Suprapubic skin (tissue), 4 donors: ENCODE data around the gene NT5DC3. TPM values are rescaled to one million over a fixed set of nuclear protein-coding genes. Genes with fewer than 3 reads are reported as not detected.

ENCODE experiments used
- DNase-seq, 2 donors: peaks; one replicate each; pipeline ENCODE4 v3.0.0-alpha.2; 2019; ENCODE audit warnings: low spot score in 2 of 2
- H3K27ac ChIP-seq: fragments of 200-600 bp; sonication (generic); one replicate; pipeline ENCODE4 v1.5.1; 2019
- H3K27me3 ChIP-seq: fragments of 200-600 bp; sonication (generic); one replicate; pipeline ENCODE4 v1.5.1; 2019
- H3K36me3 ChIP-seq: fragments of 200-600 bp; sonication (generic); one replicate; pipeline ENCODE4 v1.5.1; 2019
- H3K4me1 ChIP-seq: fragments of 200-600 bp; sonication (generic); one replicate; pipeline ENCODE4 v1.5.1; 2019
- H3K4me3 ChIP-seq: fragments of 200-600 bp; sonication (generic); one replicate; pipeline ENCODE4 v1.5.1; 2019; ENCODE audit warnings: mild to moderate bottlenecking
- H3K9me3 ChIP-seq: fragments of 200-600 bp; sonication (generic); one replicate; pipeline ENCODE4 v1.5.1; 2019
- EP300 ChIP-seq: sonication (generic); formaldehyde crosslinking; IDR thresholded peaks from one replicate; pipeline ENCODE4 v1.6.1; 2017; ENCODE audit warnings: antibody characterized with exemption
- POLR2A ChIP-seq, 2 donors: fragments of 450-650 bp; IDR thresholded peaks; one replicate each; pipeline ENCODE4 v1.6.1; 2017; ENCODE audit warnings: antibody characterized with exemption in 2 of 2, mild to moderate bottlenecking in 2 of 2, moderate library complexity in 2 of 2
- POLR2AphosphoS5 ChIP-seq, 3 donors: sonication (generic); formaldehyde crosslinking; IDR thresholded peaks; one replicate each; pipeline ENCODE4 v1.6.1; 2017; ENCODE audit warnings: antibody characterized with exemption in 3 of 3
- WGBS: methylation state at CpG from one replicate; pipeline ENCODE4 v1.1.5; 2018; 5-methylcytosine and 5-hydroxymethylcytosine counted together
- total RNA-seq, 4 donors: library from RNA; depleted of rRNA; stranded (reverse); fragments of >200 nt; gene quantifications; one replicate each; pipeline ENCODE4 v1.1.0, GENCODE V29; 2016
- TF ChIP-seq, protein P1 (sequence below), 2 donors: fragments of 200-600 bp in 1 of 2; fragments of 450-650 bp in 1 of 2; sonication (generic) in 1 of 2; IDR thresholded peaks; one replicate each; pipeline ENCODE4 v1.5.1; 2016 to 2019; ENCODE audit warnings: antibody characterized with exemption in 2 of 2, mild to moderate bottlenecking in 1 of 2, moderate library complexity in 1 of 2

Gene NT5DC3
- total RNA-seq, 4 donors from 2014 or later: 4.2 to 6.5 (median 5.0) TPM

DNA sequence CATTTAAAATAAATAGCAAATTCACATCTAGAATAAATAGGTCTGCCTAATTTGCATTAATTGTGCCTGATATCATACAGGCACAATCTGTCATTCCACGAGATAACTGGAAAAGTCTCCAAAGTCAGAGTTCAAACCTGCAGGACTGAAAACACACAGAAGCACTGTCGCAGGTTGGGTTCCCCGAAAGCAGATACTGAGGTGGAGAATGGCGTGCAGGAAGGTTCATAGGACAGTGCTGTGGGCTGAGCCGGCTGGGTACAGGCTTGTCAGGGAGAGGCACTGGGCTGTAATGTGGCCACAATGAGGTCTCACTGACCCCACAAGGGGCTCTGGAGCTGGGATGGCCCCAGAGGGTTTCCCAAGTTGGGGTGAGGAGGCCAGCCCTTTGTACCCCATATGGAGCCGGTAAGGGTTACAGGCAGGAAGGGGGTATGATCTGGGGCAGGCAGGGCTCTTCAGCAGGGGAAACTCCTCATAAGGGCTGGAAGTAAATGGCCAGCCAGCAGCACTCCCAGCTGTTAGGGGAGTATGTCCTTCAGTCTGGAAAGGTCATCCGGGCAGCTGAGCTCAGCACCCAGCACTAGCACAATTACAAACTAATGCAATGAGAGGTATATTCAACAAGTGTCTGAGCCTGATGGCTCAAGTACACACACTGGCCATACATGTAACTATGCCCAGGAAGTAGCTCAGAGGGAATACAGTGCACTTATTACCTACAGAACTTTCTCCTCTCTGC is 68.5 kb downstream of the NT5DC3 start:
- no peaks in the 10 kb centered on the region for H3K4me1 ChIP-seq
- no peak for DNase-seq
- no peak overlapping the region for H3K27ac ChIP-seq
- no peaks in the 10 kb centered on the region for H3K9me3 ChIP-seq
- H3K27me3 ChIP-seq: no peaks in the 10 kb centered on the region
- no peak overlapping the region for H3K4me3 ChIP-seq
- WGBS: 89% methylated on average over 6 of the region's 7 CpGs
- TF ChIP-seq POLR2AphosphoS5 (IDR thresholded peaks at IDR 0.05) (no peak), POLR2A (IDR thresholded peaks at IDR 0.05) (no peak), EP300 (no peak)
- TF ChIP-seq, protein P1, sequence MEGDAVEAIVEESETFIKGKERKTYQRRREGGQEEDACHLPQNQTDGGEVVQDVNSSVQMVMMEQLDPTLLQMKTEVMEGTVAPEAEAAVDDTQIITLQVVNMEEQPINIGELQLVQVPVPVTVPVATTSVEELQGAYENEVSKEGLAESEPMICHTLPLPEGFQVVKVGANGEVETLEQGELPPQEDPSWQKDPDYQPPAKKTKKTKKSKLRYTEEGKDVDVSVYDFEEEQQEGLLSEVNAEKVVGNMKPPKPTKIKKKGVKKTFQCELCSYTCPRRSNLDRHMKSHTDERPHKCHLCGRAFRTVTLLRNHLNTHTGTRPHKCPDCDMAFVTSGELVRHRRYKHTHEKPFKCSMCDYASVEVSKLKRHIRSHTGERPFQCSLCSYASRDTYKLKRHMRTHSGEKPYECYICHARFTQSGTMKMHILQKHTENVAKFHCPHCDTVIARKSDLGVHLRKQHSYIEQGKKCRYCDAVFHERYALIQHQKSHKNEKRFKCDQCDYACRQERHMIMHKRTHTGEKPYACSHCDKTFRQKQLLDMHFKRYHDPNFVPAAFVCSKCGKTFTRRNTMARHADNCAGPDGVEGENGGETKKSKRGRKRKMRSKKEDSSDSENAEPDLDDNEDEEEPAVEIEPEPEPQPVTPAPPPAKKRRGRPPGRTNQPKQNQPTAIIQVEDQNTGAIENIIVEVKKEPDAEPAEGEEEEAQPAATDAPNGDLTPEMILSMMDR (IDR thresholded peaks at IDR 0.05): no peak
- H3K36me3 ChIP-seq: peaks cover 10% of the 10 kb centered on the region

DNA sequence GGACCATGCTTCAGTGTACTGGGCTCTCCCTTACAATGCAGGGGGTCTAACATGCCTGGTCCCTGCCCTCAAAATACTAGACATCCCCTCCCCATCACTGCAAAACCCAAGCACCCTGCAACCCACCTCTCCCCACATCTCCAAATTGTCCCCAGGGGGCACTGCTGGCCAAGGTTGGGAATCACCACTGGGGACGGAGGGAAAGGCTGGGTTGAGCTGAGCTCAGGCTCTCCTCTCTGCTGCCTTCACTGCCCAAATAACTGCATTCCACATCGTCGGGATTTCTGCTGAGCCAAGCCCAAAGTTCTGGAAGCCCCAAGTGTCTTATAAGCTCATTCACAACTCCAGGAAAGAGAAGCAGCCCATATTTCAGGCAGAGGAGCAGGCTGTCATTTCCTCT is 69.6 kb downstream of the NT5DC3 start:
- DNase-seq: no peak
- Histone ChIP-seq H3K27ac (no peak overlapping the region), H3K27me3 (no peaks in the 10 kb centered on the region), H3K36me3 (peaks cover 3% of the 10 kb centered on the region), H3K4me3 (no peak overlapping the region), H3K9me3 (no peaks in the 10 kb centered on the region), H3K4me1 (no peaks in the 10 kb centered on the region)
- no peak for TF ChIP-seq EP300
- no peak for TF ChIP-seq POLR2A (IDR thresholded peaks at IDR 0.05)
- TF ChIP-seq, protein P1 (IDR thresholded peaks at IDR 0.05): no peak
- no peak for TF ChIP-seq POLR2AphosphoS5 (IDR thresholded peaks at IDR 0.05)
- 29% methylated on average over 3 of the region's 3 CpGs for WGBS

DNA sequence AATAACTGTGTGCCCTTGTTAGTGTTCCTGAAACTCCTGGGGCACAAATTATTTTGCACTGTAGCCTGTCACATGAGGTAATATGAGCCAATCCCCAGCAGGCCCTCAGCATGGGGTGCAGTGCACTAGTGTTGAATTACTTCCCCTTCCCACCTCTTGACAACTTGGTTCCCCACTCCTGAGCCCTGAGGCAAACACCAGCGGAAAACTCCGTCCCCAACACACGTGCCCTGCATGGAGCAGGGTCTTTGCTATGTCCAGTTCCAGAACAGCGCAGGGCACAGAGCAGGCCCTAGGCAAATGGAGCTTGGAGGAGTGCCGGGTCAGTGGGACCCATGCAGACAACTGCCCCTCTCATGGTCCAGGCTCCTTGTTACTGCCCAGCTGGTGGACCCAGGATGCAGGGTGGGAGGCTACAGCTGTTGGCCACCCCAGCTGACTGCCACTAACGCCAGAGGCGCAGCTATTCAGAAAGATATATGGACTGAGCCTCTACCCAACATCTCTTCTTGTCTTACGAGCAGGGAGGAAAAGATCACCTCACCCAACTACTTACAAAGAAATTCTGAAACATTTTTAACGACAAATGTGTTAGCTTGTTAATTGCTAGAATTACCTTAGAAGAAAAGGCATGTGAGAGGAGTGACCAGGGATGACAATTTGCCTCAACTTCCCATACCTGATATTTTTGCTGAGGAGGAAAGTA is 71.6 kb downstream of the NT5DC3 start:
- Histone ChIP-seq H3K27ac (no peak overlapping the region), H3K4me3 (no peak overlapping the region), H3K27me3 (no peaks in the 10 kb centered on the region), H3K9me3 (no peaks in the 10 kb centered on the region), H3K36me3 (no peaks in the 10 kb centered on the region), H3K4me1 (no peaks in the 10 kb centered on the region)
- 95% methylated on average over 6 of the region's 9 CpGs for WGBS
- DNase-seq: no peak
- TF ChIP-seq POLR2AphosphoS5 (IDR thresholded peaks at IDR 0.05): no peak
- no peak for TF ChIP-seq POLR2A (IDR thresholded peaks at IDR 0.05)
- no peak for TF ChIP-seq EP300
- TF ChIP-seq, protein P1 (IDR thresholded peaks at IDR 0.05): no peak

DNA sequence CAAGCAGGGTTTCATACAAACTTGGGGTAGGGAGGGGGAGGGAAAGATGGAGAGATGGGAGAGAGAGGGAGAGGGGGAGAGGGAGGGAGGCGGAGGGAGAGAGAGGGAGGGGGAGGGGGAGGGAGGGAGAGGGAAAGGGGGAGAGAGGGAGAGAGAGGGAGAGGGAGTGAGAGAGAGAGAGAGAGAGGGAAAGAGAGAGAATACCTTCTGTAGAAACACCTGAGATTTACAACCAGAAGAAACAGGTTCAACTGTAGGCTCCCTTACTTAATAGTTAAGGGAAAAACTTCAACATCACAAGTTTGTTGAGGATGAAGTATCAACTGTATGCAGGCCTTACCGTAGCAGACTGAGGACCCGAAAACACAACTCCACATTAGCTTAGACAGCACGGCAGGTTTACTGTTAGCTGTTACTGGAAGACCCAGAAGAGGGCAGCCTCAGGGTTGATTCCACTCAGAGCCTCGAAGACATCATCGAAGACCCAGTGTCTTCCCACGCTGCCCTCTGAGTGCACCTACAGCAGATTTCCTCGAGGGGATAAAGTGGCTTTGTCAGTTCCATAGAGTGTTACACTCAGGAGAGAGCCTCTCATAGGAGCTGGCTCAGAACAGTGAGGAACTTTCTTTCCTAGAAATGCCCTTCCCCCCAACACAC is 72.4 kb downstream of the NT5DC3 start:
- Histone ChIP-seq H3K4me1 (no peaks in the 10 kb centered on the region), H3K36me3 (no peaks in the 10 kb centered on the region), H3K4me3 (no peak overlapping the region), H3K9me3 (no peaks in the 10 kb centered on the region), H3K27me3 (no peaks in the 10 kb centered on the region), H3K27ac (no peak overlapping the region)
- no peak for DNase-seq
- 83% methylated on average over 7 of the region's 8 CpGs for WGBS
- no peak for TF ChIP-seq EP300
- no peak for TF ChIP-seq POLR2AphosphoS5 (IDR thresholded peaks at IDR 0.05)
- TF ChIP-seq, protein P1 (IDR thresholded peaks at IDR 0.05): no peak
- TF ChIP-seq POLR2A (IDR thresholded peaks at IDR 0.05): no peak

DNA sequence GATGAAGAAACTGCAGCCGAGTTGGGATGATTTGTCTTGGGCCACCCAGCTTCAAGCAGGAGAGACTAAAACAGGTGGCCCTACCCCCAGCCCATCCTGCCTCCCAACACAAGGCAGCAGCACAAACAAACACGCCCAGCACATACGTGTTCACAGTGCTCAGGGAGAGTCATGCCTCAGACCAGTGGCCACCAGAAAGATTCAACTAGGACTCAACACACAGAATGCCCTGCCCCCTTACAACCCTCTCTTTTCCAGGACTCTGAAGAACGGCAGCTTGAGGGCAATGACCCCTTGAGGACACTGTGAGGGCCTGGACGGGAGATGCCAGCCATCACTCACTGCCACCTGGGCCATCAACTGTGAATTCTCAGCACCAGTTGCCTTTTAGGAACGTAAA is 75.0 kb downstream of the NT5DC3 start:
- 96% methylated on average over 4 of the region's 6 CpGs for WGBS
- Histone ChIP-seq H3K36me3 (no peaks in the 10 kb centered on the region), H3K4me3 (no peak overlapping the region), H3K9me3 (no peaks in the 10 kb centered on the region), H3K27me3 (no peaks in the 10 kb centered on the region), H3K27ac (no peak overlapping the region), H3K4me1 (no peaks in the 10 kb centered on the region)
- TF ChIP-seq POLR2A (IDR thresholded peaks at IDR 0.05) (no peak), EP300 (no peak), POLR2AphosphoS5 (IDR thresholded peaks at IDR 0.05) (no peak)
- TF ChIP-seq, protein P1 (IDR thresholded peaks at IDR 0.05): no peak
- no peak for DNase-seq
